ENCODE measurements around the gene SBF1.

The SBF1 gene

GRCh38 chr22:50452649-50453048 lies 22.2 kb downstream of the SBF1 start:
- H3K4me3 ChIP-seq (ENCODE audit: low read length) = no peak overlapping the region
- DNase-seq (ENCODE audit: low read depth) = no peak
- no peak for TF ChIP-seq CTCF (IDR thresholded peaks at IDR 0.05; ENCODE audit: insufficient read depth, low read depth, low read length, missing control alignments)

GRCh38 chr22:50447576-50448551 lies 27.0 kb downstream of the SBF1 start:
- DNase-seq (ENCODE audit: low read depth) = no peak
- TF ChIP-seq CTCF (IDR thresholded peaks at IDR 0.05; ENCODE audit: insufficient read depth, low read depth, low read length, missing control alignments) = no peak
- no peak overlapping the region for H3K4me3 ChIP-seq (ENCODE audit: low read length)

- no peak for DNase-seq (ENCODE audit: low read depth)
- no peak for TF ChIP-seq CTCF (IDR thresholded peaks at IDR 0.05; ENCODE audit: insufficient read depth, low read depth, low read length, missing control alignments)
- H3K4me3 ChIP-seq (ENCODE audit: low read length) = no peak overlapping the region
These were observed 27.9 kb downstream of the SBF1 start for GRCh38 chr22:50446708-50447575.

- H3K4me3 ChIP-seq (ENCODE audit: low read length) = no peak overlapping the region
- TF ChIP-seq CTCF (IDR thresholded peaks at IDR 0.05; ENCODE audit: insufficient read depth, low read depth, low read length, missing control alignments) = no peak
- no peak for DNase-seq (ENCODE audit: low read depth)
These were observed 28.7 kb downstream of the SBF1 start for GRCh38 chr22:50445880-50446707.

- no peak for TF ChIP-seq CTCF (IDR thresholded peaks at IDR 0.05; ENCODE audit: insufficient read depth, low read depth, low read length, missing control alignments)
- no peak for DNase-seq (ENCODE audit: low read depth)
- H3K4me3 ChIP-seq (ENCODE audit: low read length) = no peak overlapping the region
These were observed 29.6 kb downstream of the SBF1 start for GRCh38 chr22:50445071-50445879.

- no peak for TF ChIP-seq CTCF (IDR thresholded peaks at IDR 0.05; ENCODE audit: insufficient read depth, low read depth, low read length, missing control alignments)
- peak; percentile 24 for DNase-seq (ENCODE audit: low read depth)
- H3K4me3 ChIP-seq (ENCODE audit: low read length) = no peak overlapping the region
These were observed 30.2 kb downstream of the SBF1 start for GRCh38 chr22:50444663-50445062.

All from epithelial cell of esophagus (primary cell).